NT2/D1 (cell line): ENCODE data around the gene ZNF253.

Experiments used
- SUZ12 ChIP-seq: IDR thresholded peaks from 2 replicates; pipeline ENCODE4 v1.6.1; 2011; ENCODE audit not compliant: insufficient read length, insufficient read depth; ENCODE audit errors: extremely low read depth
- ZNF274 ChIP-seq: IDR thresholded peaks from 2 replicates; pipeline ENCODE4 v1.6.1; 2011; ENCODE audit warnings: mild to moderate bottlenecking, low read depth, low read length

DNA sequence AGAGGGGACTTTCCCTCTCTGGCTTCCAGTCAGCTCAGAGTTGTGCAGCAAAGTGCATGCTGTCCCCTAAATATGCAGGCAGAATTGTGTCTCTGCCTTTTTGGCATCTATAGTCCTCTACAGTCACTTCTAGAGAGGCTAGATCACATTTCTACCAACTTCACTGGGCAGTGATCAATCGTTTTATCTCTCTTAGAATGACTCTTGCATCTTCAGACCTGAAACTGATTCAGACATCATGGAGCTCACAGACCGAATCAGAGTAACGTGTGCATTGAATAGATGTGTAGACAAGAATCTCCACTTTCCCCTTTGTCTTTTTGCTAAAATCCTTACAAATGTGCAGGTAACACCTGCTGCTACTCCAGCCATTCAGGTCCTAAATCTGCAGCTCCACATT lies 6.2 kb downstream of the ZNF253 start:
- no peak for TF ChIP-seq SUZ12
- TF ChIP-seq ZNF274: no peak
